ENCODE data around the gene FADS6. TPM values are rescaled to one million over a fixed set of nuclear protein-coding genes. Genes with fewer than 3 reads are reported as not detected.
A peak's percentile ranks its signal among the peaks of the same experiment; 100 is the strongest.

The FADS6 gene
- total and polyA plus RNA-seq, 2 donors = 0.48 to 0.96 TPM

- WGBS = 93% methylated on average over 15 of the region's 15 CpGs
- no peaks in the 10 kb centered on the region for H3K36me3 ChIP-seq (ENCODE audit: insufficient read depth)
- H3K4me3 ChIP-seq (ENCODE audit: low read depth, low read length) = no peak overlapping the region
Measured at GRCh38 chr17:74864297-74864865, 29.1 kb downstream of the FADS6 start.

GRCh38 chr17:74863420-74864296, 29.8 kb downstream of the FADS6 start:
- Histone ChIP-seq H3K4me1 (ENCODE audit: insufficient read depth) (no peaks in the 10 kb centered on the region), H3K4me3 (ENCODE audit: low read depth, low read length) (no peak overlapping the region), H3K36me3 (ENCODE audit: insufficient read depth) (no peaks in the 10 kb centered on the region), H3K27ac (ENCODE audit: low read depth) (no peak overlapping the region)
- 87% methylated on average over 25 of the region's 25 CpGs for WGBS
- no peak for DNase-seq (ENCODE audit: extremely low spot score)

More at GRCh38 chr17:74864297-74864865, 29.1 kb downstream of the FADS6 start:
- Histone ChIP-seq H3K4me1 (ENCODE audit: insufficient read depth) (no peaks in the 10 kb centered on the region), H3K27ac (ENCODE audit: low read depth) (no peak overlapping the region)
- no peak for DNase-seq (ENCODE audit: extremely low spot score)

- Histone ChIP-seq H3K36me3 (ENCODE audit: insufficient read depth) (no peaks in the 10 kb centered on the region), H3K4me3 (ENCODE audit: low read depth, low read length) (no peak overlapping the region), H3K4me1 (ENCODE audit: insufficient read depth) (no peaks in the 10 kb centered on the region), H3K27ac (ENCODE audit: low read depth) (no peak overlapping the region)
- 87% methylated on average over 6 of the region's 6 CpGs for WGBS
- DNase-seq (ENCODE audit: extremely low spot score) = no peak
Measured at GRCh38 chr17:74862919-74863318, 30.5 kb downstream of the FADS6 start.

- H3K36me3 ChIP-seq (ENCODE audit: insufficient read depth) = no peaks in the 10 kb centered on the region
- WGBS = 49% methylated on average over 25 of the region's 25 CpGs
- H3K4me3 ChIP-seq (ENCODE audit: low read depth, low read length) = no peak overlapping the region
- DNase-seq (ENCODE audit: extremely low spot score) = no peak
- no peak overlapping the region for H3K27ac ChIP-seq (ENCODE audit: low read depth)
- H3K4me1 ChIP-seq (ENCODE audit: insufficient read depth) = no peaks in the 10 kb centered on the region
Measured at GRCh38 chr17:74862108-74862901, 31.1 kb downstream of the FADS6 start.

- no peak for DNase-seq (ENCODE audit: extremely low spot score)
- Histone ChIP-seq H3K27ac (ENCODE audit: low read depth) (no peak overlapping the region), H3K4me3 (ENCODE audit: low read depth, low read length) (peak overlapping the region; percentile 22), H3K36me3 (ENCODE audit: insufficient read depth) (no peaks in the 10 kb centered on the region), H3K4me1 (ENCODE audit: insufficient read depth) (no peaks in the 10 kb centered on the region)
- 6% methylated on average over 36 of the region's 36 CpGs for WGBS
Measured at GRCh38 chr17:74861662-74862107, 31.7 kb downstream of the FADS6 start.

- peak overlapping the region; percentile 22 for H3K4me3 ChIP-seq (ENCODE audit: low read depth, low read length)
- no peak overlapping the region for H3K27ac ChIP-seq (ENCODE audit: low read depth)
- WGBS = under 1% methylated on average over 93 of the region's 96 CpGs
Measured at GRCh38 chr17:74860872-74861661, 32.4 kb downstream of the FADS6 start.

GRCh38 chr17:74860229-74860871, 33.1 kb downstream of the FADS6 start:
- 4% methylated on average over 44 of the region's 44 CpGs for WGBS
- DNase-seq (ENCODE audit: extremely low spot score) = no peak
- no peak overlapping the region for H3K4me3 ChIP-seq (ENCODE audit: low read depth, low read length)
- H3K36me3 ChIP-seq (ENCODE audit: insufficient read depth) = no peaks in the 10 kb centered on the region
- no peak overlapping the region for H3K27ac ChIP-seq (ENCODE audit: low read depth)
- no peaks in the 10 kb centered on the region for H3K4me1 ChIP-seq (ENCODE audit: insufficient read depth)

More at GRCh38 chr17:74860872-74861661, 32.4 kb downstream of the FADS6 start:
- no peaks in the 10 kb centered on the region for H3K36me3 ChIP-seq (ENCODE audit: insufficient read depth)
- H3K4me1 ChIP-seq (ENCODE audit: insufficient read depth) = no peaks in the 10 kb centered on the region
- DNase-seq (ENCODE audit: extremely low spot score) = no peak

GRCh38 chr17:74859459-74860228, 33.8 kb downstream of the FADS6 start, which contains the start of gene GRIN2C:
Gene GRIN2C, minus strand, starts transcription at chr17:74859885. Its CDS starts 4,793 bp downstream, at chr17:74855092.
- no peak for DNase-seq (ENCODE audit: extremely low spot score)
- Histone ChIP-seq H3K4me3 (ENCODE audit: low read depth, low read length) (peak within 1 kb of the TSS; percentile 33), H3K4me1 (ENCODE audit: insufficient read depth) (no peaks in the 10 kb centered on the region), H3K27ac (ENCODE audit: low read depth) (no peak within 1 kb of the TSS), H3K36me3 (ENCODE audit: insufficient read depth) (no peaks in the 10 kb centered on the region)
- WGBS = 2% methylated on average over 72 of the region's 72 CpGs

GRCh38 chr17:74858672-74859458, 34.6 kb downstream of the FADS6 start:
- Histone ChIP-seq H3K36me3 (ENCODE audit: insufficient read depth) (no peaks in the 10 kb centered on the region), H3K4me1 (ENCODE audit: insufficient read depth) (no peaks in the 10 kb centered on the region), H3K4me3 (ENCODE audit: low read depth, low read length) (no peak overlapping the region), H3K27ac (ENCODE audit: low read depth) (no peak overlapping the region)
- WGBS = 48% methylated on average over 12 of the region's 12 CpGs
- DNase-seq (ENCODE audit: extremely low spot score) = no peak

- Histone ChIP-seq H3K4me1 (ENCODE audit: insufficient read depth) (no peaks in the 10 kb centered on the region), H3K4me3 (ENCODE audit: low read depth, low read length) (no peak overlapping the region), H3K27ac (ENCODE audit: low read depth) (no peak overlapping the region), H3K36me3 (ENCODE audit: insufficient read depth) (no peaks in the 10 kb centered on the region)
- DNase-seq (ENCODE audit: extremely low spot score) = no peak
- 78% methylated on average over 4 of the region's 4 CpGs for WGBS
Measured at GRCh38 chr17:74857191-74857590, 36.2 kb downstream of the FADS6 start.

GRCh38 chr17:74856112-74856511, 37.3 kb downstream of the FADS6 start:
- no peak for DNase-seq (ENCODE audit: extremely low spot score)
- no peaks in the 10 kb centered on the region for H3K36me3 ChIP-seq (ENCODE audit: insufficient read depth)
- no peak overlapping the region for H3K4me3 ChIP-seq (ENCODE audit: low read depth, low read length)
- WGBS = 86% methylated on average over 7 of the region's 7 CpGs
- no peak overlapping the region for H3K27ac ChIP-seq (ENCODE audit: low read depth)
- H3K4me1 ChIP-seq (ENCODE audit: insufficient read depth) = no peaks in the 10 kb centered on the region

Data from urinary bladder (tissue), 4 donors.